GM23338 (cell line): ENCODE data around the gene GRIK5. TPM values are rescaled to one million over a fixed set of nuclear protein-coding genes. Genes with fewer than 3 reads are reported as not detected.

ENCODE experiments used
- ATAC-seq: fragments of 200-7000 bp; cut with Tn5 transposase; 3 replicates; pipeline ENCODE4 v1.9.1; 2020
- DNase-seq: peaks from one replicate; pipeline ENCODE4 v3.0.0-alpha.2; 2015; ENCODE audit warnings: low spot score
- H2AFZ ChIP-seq: fragments of 200-600 bp; sonication (generic); 2 replicates; pipeline ENCODE4 v1.8.0; 2016; ENCODE audit warnings: antibody characterized with exemption, mild to moderate bottlenecking, moderate library complexity
- H3F3A ChIP-seq: fragments of 200-600 bp; sonication (generic); replicated peaks from 2 replicates; pipeline ENCODE4 v1.8.0; 2017; ENCODE audit warnings: antibody characterized with exemption, mixed run types, low read depth
- H3K27ac ChIP-seq: fragments of 200-600 bp; sonication (generic); 2 replicates; pipeline ENCODE4 v1.6.1; 2016; ENCODE audit warnings: low read depth
- H3K27me3 ChIP-seq: fragments of 200-600 bp; sonication (generic); 2 replicates; pipeline ENCODE4 v1.8.0; 2016; ENCODE audit warnings: mild to moderate bottlenecking, mixed run types, moderate library complexity; ENCODE audit not compliant: insufficient read depth
- H3K36me3 ChIP-seq: fragments of 200-600 bp; sonication (generic); 2 replicates; pipeline ENCODE4 v1.8.0; 2016; ENCODE audit warnings: mild to moderate bottlenecking; ENCODE audit not compliant: insufficient read depth
- H3K4me1 ChIP-seq: fragments of 200-600 bp; sonication (generic); 2 replicates; pipeline ENCODE4 v1.8.0; 2016; ENCODE audit warnings: mild to moderate bottlenecking, moderate library complexity; ENCODE audit not compliant: insufficient read depth
- H3K4me2 ChIP-seq: fragments of 200-600 bp; sonication (generic); 2 replicates; pipeline ENCODE4 v1.7.1; 2017; ENCODE audit warnings: mixed run types
- H3K4me3 ChIP-seq: fragments of 200-600 bp; sonication (generic); 2 replicates; pipeline ENCODE4 v1.6.1; 2016; ENCODE audit warnings: mixed run types
- H3K79me2 ChIP-seq: fragments of 200-600 bp; sonication (generic); replicated peaks from 2 replicates; pipeline ENCODE4 v1.8.0; 2017; ENCODE audit warnings: mild to moderate bottlenecking; ENCODE audit not compliant: insufficient read depth
- H3K9me2 ChIP-seq: fragments of 200-600 bp; sonication (generic); 2 replicates; pipeline ENCODE4 v1.8.0; 2017; ENCODE audit not compliant: insufficient read depth
- H4K20me1 ChIP-seq: fragments of 200-600 bp; sonication (generic); replicated peaks from 2 replicates; pipeline ENCODE4 v1.8.0; 2017; ENCODE audit warnings: mild to moderate bottlenecking; ENCODE audit not compliant: insufficient read depth
- H3K27ac Mint-ChIP-seq: 2 replicates; pipeline ENCODE4 v1.8.0; 2020; ENCODE audit warnings: inconsistent platforms, mild to moderate bottlenecking, moderate library complexity, mixed read lengths
- H3K27me3 Mint-ChIP-seq: 3 replicates; pipeline ENCODE4 v1.8.0; 2022; ENCODE audit warnings: low read depth, mild to moderate bottlenecking, moderate library complexity, mixed read lengths, inconsistent platforms; ENCODE audit not compliant: insufficient read depth, poor library complexity
- H3K36me3 Mint-ChIP-seq: 3 replicates; pipeline ENCODE4 v1.8.0; 2021; ENCODE audit warnings: low read depth, mild to moderate bottlenecking, inconsistent platforms, moderate library complexity, mixed read lengths
- H3K4me1 Mint-ChIP-seq: 3 replicates; pipeline ENCODE4 v1.8.0; 2020; ENCODE audit warnings: mild to moderate bottlenecking, inconsistent platforms, mixed read lengths
- H3K4me3 Mint-ChIP-seq: 3 replicates; pipeline ENCODE4 v1.8.0; 2021; ENCODE audit warnings: moderate library complexity, mild to moderate bottlenecking, inconsistent platforms, mixed read lengths
- H3K9me3 Mint-ChIP-seq: 3 replicates; pipeline ENCODE4 v1.8.0; 2020; ENCODE audit warnings: moderate library complexity, mild to moderate bottlenecking, inconsistent platforms, mixed read lengths
- CREB1 ChIP-seq: fragments of 250-450 bp; sonication (Bioruptor Pico); IDR thresholded peaks from 2 replicates; pipeline ENCODE4 v1.5.0; 2020; ENCODE audit warnings: low read depth, mild to moderate bottlenecking, moderate library complexity
- EZH2 ChIP-seq: fragments of 200-600 bp; sonication (generic); IDR thresholded peaks from one replicate; pipeline ENCODE4 v1.8.0; 2017; ENCODE audit warnings: antibody characterized with exemption, mild to moderate bottlenecking, low read depth; ENCODE audit not compliant: unreplicated experiment
- EZH2phosphoT487 ChIP-seq: fragments of 200-600 bp; sonication (generic); IDR thresholded peaks from one replicate; pipeline ENCODE4 v1.8.1; 2018; ENCODE audit warnings: antibody characterized with exemption; ENCODE audit not compliant: unreplicated experiment
- NANOG ChIP-seq: IDR thresholded peaks from 2 replicates; pipeline ENCODE4 v1.6.1; 2016; ENCODE audit warnings: antibody characterized with exemption, borderline replicate concordance
- POLR2AphosphoS5 ChIP-seq: IDR thresholded peaks from 2 replicates; pipeline ENCODE4 v1.6.1; 2016; ENCODE audit warnings: antibody characterized with exemption, low read depth
- REST ChIP-seq: IDR thresholded peaks from one replicate; pipeline ENCODE4 v1.6.1; 2018; ENCODE audit warnings: antibody characterized with exemption; ENCODE audit not compliant: unreplicated experiment
- STAT1 ChIP-seq: IDR thresholded peaks from one replicate; pipeline ENCODE4 v1.6.1; 2016; ENCODE audit warnings: antibody characterized with exemption; ENCODE audit not compliant: unreplicated experiment
- ZNF331 ChIP-seq: fragments of 250-450 bp; sonication (Bioruptor Pico); IDR thresholded peaks from 2 replicates; pipeline ENCODE4 v1.5.0; 2020; ENCODE audit warnings: low read depth, mild to moderate bottlenecking, moderate library complexity
- ZNF462 ChIP-seq: fragments of 250-450 bp; sonication (Bioruptor Pico); IDR thresholded peaks from 2 replicates; pipeline ENCODE4 v1.5.0; 2020; ENCODE audit warnings: mild to moderate bottlenecking, moderate library complexity
- polyA plus RNA-seq: library from polyadenylated mRNA; unstranded; fragments of >200 nt; fragmentation: Nextera tagmentation; extraction: Ambion mirVana; gene quantifications from 2 replicates; pipeline ENCODE4 v1.2.1, GENCODE V29; 2016
- total RNA-seq: library from RNA; depleted of rRNA; stranded (reverse); fragments of >200 nt; shearing (Covaris generic); gene quantifications from 2 replicates; pipeline ENCODE4 v1.2.3, GENCODE V29; 2014
- TF ChIP-seq, protein P1 (sequence below): IDR thresholded peaks from 2 replicates; pipeline ENCODE4 v1.6.1; 2016; ENCODE audit warnings: antibody characterized with exemption
- TF ChIP-seq, protein P2 (sequence below), 2 experiments: fragments of 200-600 bp in 1 of 2; sonication (generic) in 1 of 2; conservative IDR thresholded peaks; 2 replicates each; pipeline versions ENCODE4 v1.5.1 to v1.6.1; 2016 to 2017; ENCODE audit warnings: antibody characterized with exemption in 2 of 2, low read depth in 2 of 2, mild to moderate bottlenecking in 2 of 2, moderate library complexity in 1 of 2

The GRIK5 gene
- total and polyA plus RNA-seq, 2 experiments from 2014 or later = 5.1 to 42.5 TPM

GRCh38 chr19:41984961-41985360 is 85.0 kb downstream of the GRIK5 start:
- Histone ChIP-seq H4K20me1 (peaks cover 3% of the 10 kb centered on the region; the same call in 1 of the 2 replicates), H3K79me2 (no peaks in the 10 kb centered on the region), H3K4me2 (no peak overlapping the region), H3K4me3 (no peak overlapping the region), H3K9me2 (no peaks in the 10 kb centered on the region), H3K27me3 (no peaks in the 10 kb centered on the region), H3F3A (0 out of 2 replicates have a peak, but pooled peaks cover 3% of the 10 kb centered on the region), H3K36me3 (0 out of 2 replicates have a peak, but pooled peaks cover 3% of the 10 kb centered on the region), H3K4me1 (no peaks in the 10 kb centered on the region), H2AFZ (no peak overlapping the region), H3K27ac (no peak overlapping the region)
- no peak overlapping the region for H3K27ac Mint-ChIP-seq
- no peak for TF ChIP-seq NANOG
- TF ChIP-seq STAT1 = no peak
- no peak for TF ChIP-seq ZNF462 (CRISPR knock-in tag)
- no peak for TF ChIP-seq POLR2AphosphoS5
- no peak for TF ChIP-seq ZNF331 (CRISPR knock-in tag)
- TF ChIP-seq, protein P1, sequence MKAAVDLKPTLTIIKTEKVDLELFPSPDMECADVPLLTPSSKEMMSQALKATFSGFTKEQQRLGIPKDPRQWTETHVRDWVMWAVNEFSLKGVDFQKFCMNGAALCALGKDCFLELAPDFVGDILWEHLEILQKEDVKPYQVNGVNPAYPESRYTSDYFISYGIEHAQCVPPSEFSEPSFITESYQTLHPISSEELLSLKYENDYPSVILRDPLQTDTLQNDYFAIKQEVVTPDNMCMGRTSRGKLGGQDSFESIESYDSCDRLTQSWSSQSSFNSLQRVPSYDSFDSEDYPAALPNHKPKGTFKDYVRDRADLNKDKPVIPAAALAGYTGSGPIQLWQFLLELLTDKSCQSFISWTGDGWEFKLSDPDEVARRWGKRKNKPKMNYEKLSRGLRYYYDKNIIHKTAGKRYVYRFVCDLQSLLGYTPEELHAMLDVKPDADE = no peak
- TF ChIP-seq REST = no peak
- TF ChIP-seq, protein P2, sequence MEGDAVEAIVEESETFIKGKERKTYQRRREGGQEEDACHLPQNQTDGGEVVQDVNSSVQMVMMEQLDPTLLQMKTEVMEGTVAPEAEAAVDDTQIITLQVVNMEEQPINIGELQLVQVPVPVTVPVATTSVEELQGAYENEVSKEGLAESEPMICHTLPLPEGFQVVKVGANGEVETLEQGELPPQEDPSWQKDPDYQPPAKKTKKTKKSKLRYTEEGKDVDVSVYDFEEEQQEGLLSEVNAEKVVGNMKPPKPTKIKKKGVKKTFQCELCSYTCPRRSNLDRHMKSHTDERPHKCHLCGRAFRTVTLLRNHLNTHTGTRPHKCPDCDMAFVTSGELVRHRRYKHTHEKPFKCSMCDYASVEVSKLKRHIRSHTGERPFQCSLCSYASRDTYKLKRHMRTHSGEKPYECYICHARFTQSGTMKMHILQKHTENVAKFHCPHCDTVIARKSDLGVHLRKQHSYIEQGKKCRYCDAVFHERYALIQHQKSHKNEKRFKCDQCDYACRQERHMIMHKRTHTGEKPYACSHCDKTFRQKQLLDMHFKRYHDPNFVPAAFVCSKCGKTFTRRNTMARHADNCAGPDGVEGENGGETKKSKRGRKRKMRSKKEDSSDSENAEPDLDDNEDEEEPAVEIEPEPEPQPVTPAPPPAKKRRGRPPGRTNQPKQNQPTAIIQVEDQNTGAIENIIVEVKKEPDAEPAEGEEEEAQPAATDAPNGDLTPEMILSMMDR (conservative IDR thresholded peaks at IDR 0.05; ENCODE audit: low read depth in 2 of 2) = no peak
- no peak for TF ChIP-seq EZH2phosphoT487
- TF ChIP-seq EZH2 = no peak
- no peak for TF ChIP-seq CREB1 (CRISPR knock-in tag)
- H3K27me3 Mint-ChIP-seq = peaks cover 4% of the 10 kb centered on the region
- no peak overlapping the region for H3K4me3 Mint-ChIP-seq
- peaks cover 27% of the 10 kb centered on the region for H3K36me3 Mint-ChIP-seq
- DNase-seq (no peak), ATAC-seq (no peak)
- H3K9me3 Mint-ChIP-seq = no peaks in the 10 kb centered on the region
- H3K4me1 Mint-ChIP-seq = no peaks in the 10 kb centered on the region
